ENCODE results near the gene ZNF234. TPM values are rescaled to one million over a fixed set of nuclear protein-coding genes. Genes with fewer than 3 reads are reported as not detected.

ZNF234 gene
- 12.4 and 16.6 TPM in 2 replicates for total RNA-seq

GRCh38 chr19:44141191-44142058 lies at the start of gene ZNF234:
ZNF234 (plus strand) TSS chr19:44141554; CDS start chr19:44144633, 3,079 bp downstream.

GRCh38 chr19:44093931-44094765 lies 47.2 kb upstream of the ZNF234 start, which contains the start of gene ZNF224:
ZNF224 (plus strand) TSS chr19:44094361; CDS start chr19:44097874, 3,513 bp downstream.

DNA sequence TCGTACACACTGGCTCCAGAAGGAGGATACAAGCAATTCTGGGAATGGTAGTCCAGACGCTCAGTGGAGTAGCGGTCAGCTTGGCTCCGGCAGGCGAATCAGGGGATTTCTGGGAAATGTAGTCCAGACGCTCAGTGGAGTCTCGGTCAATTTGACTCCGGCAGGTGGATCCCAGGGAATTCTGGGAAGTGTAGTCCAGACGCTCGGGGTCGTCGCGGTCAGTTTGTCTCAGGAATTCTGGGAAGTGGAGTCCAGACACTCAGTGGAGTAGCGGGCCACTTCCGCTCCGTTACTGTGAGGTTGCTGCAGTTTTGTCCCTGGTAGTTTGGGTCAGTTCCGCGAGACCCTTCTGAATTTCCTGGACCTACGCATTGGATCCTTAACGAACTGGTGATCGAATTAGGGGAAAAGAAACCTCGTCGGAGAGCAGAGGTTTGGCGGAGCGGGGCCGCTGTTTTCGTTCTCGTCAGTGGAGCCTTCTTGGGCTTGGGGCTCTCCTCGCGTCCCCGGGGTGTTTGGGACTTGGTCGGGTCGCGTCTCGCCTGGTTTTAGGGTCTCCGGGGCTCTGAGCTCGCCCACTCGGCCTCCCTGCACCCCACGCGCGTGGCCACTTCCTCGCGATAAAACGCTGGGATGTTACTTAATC lies 28.1 kb upstream of the ZNF234 start, which contains the start of gene ZNF225:
Gene ZNF225 (plus strand): TSS at position 262 of the 646 bp plus-strand sequence. CDS start 2,429 bp downstream, outside the sequence.

DNA sequence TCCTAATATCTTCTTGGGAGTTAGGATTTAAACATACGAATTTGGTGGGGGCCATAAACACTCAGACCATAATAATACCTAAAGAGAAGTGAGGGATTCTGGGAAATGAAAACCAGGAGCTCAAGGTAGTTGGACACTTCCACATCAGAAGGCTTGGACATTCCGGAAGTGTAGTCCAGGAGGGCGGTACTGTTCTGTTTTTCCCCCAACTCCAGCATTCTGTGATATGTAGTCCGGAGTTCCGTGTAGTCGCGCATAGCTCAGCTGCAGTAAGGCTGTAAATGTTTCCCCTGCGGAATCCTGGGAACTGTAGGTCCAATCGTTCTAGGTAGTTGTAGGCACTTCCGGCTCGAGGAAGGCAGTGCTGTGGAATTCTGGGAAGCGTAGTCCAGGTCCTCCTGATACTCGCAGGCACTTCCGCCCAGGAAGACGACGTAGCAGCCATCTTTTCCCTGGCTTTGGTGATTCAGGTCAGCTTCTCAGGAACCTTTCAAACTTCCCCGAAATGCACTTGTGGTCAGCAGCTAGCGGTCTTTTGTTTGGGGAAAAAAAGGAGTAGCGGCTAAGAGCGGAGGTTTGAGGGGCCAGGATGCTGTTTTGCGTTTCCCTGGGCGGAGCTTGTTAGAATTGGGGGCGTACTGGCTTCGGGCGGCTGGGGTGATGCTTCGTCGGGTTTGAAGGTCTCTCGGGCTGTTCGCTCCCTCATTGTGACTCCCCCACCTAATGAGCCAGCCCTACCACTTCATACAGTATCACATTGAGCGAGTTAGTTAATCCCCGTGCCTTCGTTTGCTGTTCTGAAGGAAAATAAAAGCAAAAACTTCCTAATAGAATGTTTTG lies 23.5 kb downstream of the ZNF234 start, which contains the start of gene ZNF226:
Gene ZNF226 (plus strand): TSS at position 428 of the 840 bp plus-strand sequence. CDS start 4,981 bp downstream, outside the sequence.

Other genes with a start within 250 kb of the ZNF234 start
- gene ZNF45, start 206.3 kb upstream of the ZNF234 start, total RNA-seq = 18.2 and 21.7 TPM in 2 replicates
- gene ZNF221, start 190.3 kb upstream of the ZNF234 start, total RNA-seq = 7.8 and 8.8 TPM in 2 replicates
- gene ZNF155, start 157.4 kb upstream of the ZNF234 start, total RNA-seq = 8.9 and 9.4 TPM in 2 replicates
- gene ZNF230, start 138.6 kb upstream of the ZNF234 start, total RNA-seq = 3.2 and 4.1 TPM in 2 replicates
- 7.1 and 7.5 TPM in 2 replicates for gene ZNF222, start 116.2 kb upstream of the ZNF234 start, total RNA-seq
- 4.6 and 4.8 TPM in 2 replicates for gene ZNF223, start 89.5 kb upstream of the ZNF234 start, total RNA-seq
- 3.3 and 3.7 TPM in 2 replicates for gene ZNF284, start 69.4 kb upstream of the ZNF234 start, total RNA-seq
- gene ZNF224, start 47.2 kb upstream of the ZNF234 start, total RNA-seq = 23.1 and 27.4 TPM in 2 replicates
- gene ZNF225, start 28.2 kb upstream of the ZNF234 start, total RNA-seq = 7.1 and 7.8 TPM in 2 replicates
- gene ZNF226, start 23.5 kb downstream of the ZNF234 start, total RNA-seq = 21.4 and 22.1 TPM in 2 replicates
- 22.5 and 24.3 TPM in 2 replicates for gene ZNF227, start 71.0 kb downstream of the ZNF234 start, total RNA-seq
- 1.8 and 2.2 TPM in 2 replicates for gene ZNF233, start 118.3 kb downstream of the ZNF234 start, total RNA-seq
- 2.9 TPM in 2 replicates for gene ZNF235, start 163.5 kb downstream of the ZNF234 start, total RNA-seq
- 7.5 and 9.1 TPM in 2 replicates for gene ZNF112, start 215.1 kb downstream of the ZNF234 start, total RNA-seq